Measurements from ENCODE around the gene CMTM6. TPM values are rescaled to one million over a fixed set of nuclear protein-coding genes. Genes with fewer than 3 reads are reported as not detected.
A peak's percentile ranks its signal among the peaks of the same experiment; 100 is the strongest.

The CMTM6 gene
- total and polyA plus RNA-seq, 12 donors = 8.5 to 23.8 (median 11.0) TPM

GRCh38 chr3:32437896-32438295 is 64.8 kb downstream of the CMTM6 start:
- no peak overlapping the region for H3K4me3 ChIP-seq
- H3K36me3 ChIP-seq = peaks cover 0 to 11% (median 0%) of the 10 kb centered on the region in 9 donors
- TF ChIP-seq CTCF (IDR thresholded peaks at IDR 0.05) = no peak
- ATAC-seq (no peak), DNase-seq (no peak)
- peak overlapping the region in 2 of 10 donors; percentile 0 to 27 for H3K27ac ChIP-seq
- H3K9me3 ChIP-seq = no peaks in the 10 kb centered on the region
- intact Hi-C loops (cut with DNase I) = no loop called here
- H3K4me1 ChIP-seq = peaks cover 0 to 30% (median 8%) of the 10 kb centered on the region in 9 donors
- no peaks in the 10 kb centered on the region for H3K27me3 ChIP-seq
- WGBS, 2 donors = 95 to 97% methylated on average over 7 of the region's 7 CpGs

GRCh38 chr3:32436816-32437189 is 65.8 kb downstream of the CMTM6 start:
- Histone ChIP-seq H3K4me1 (peaks cover 0 to 39% (median 8%) of the 10 kb centered on the region in 9 donors), H3K4me3 (no peak overlapping the region), H3K36me3 (peaks cover 0 to 3% (median 0%) of the 10 kb centered on the region in 9 donors), H3K27me3 (no peaks in the 10 kb centered on the region), H3K27ac (no peak overlapping the region), H3K9me3 (no peaks in the 10 kb centered on the region)
- no peak for ATAC-seq
- intact Hi-C loops (cut with DNase I) = no loop called here
- 88 to 89% methylated on average over 4 of the region's 4 CpGs for WGBS, 2 donors
- no peak for TF ChIP-seq CTCF (IDR thresholded peaks at IDR 0.05)
- DNase-seq = no peak

GRCh38 chr3:32435911-32436815 is 66.5 kb downstream of the CMTM6 start:
- no peaks in the 10 kb centered on the region for H3K9me3 ChIP-seq
- H3K27ac ChIP-seq = no peak overlapping the region
- WGBS, 2 donors = 64 to 66% methylated on average over 4 of the region's 4 CpGs
- no peak overlapping the region for H3K4me3 ChIP-seq
- TF ChIP-seq CTCF (IDR thresholded peaks at IDR 0.05) = no peak
- no peaks in the 10 kb centered on the region for H3K27me3 ChIP-seq
- ATAC-seq (no peak), DNase-seq (no peak)
- no peaks in the 10 kb centered on the region for H3K36me3 ChIP-seq
- intact Hi-C loops (cut with DNase I) = no loop called here
- H3K4me1 ChIP-seq = peaks cover 0 to 45% (median 8%) of the 10 kb centered on the region in 9 donors

GRCh38 chr3:32434206-32434605 is 68.4 kb downstream of the CMTM6 start:
- ATAC-seq (no peak), DNase-seq (no peak)
- H3K27ac ChIP-seq = no peak overlapping the region
- H3K4me3 ChIP-seq = no peak overlapping the region
- intact Hi-C loops (cut with DNase I) = no loop called here
- H3K4me1 ChIP-seq = peaks cover 0 to 54% (median 8%) of the 10 kb centered on the region in 9 donors
- WGBS, 2 donors = 97 to 99% methylated on average over 4 of the region's 4 CpGs
- no peaks in the 10 kb centered on the region for H3K9me3 ChIP-seq
- TF ChIP-seq CTCF (IDR thresholded peaks at IDR 0.05) = no peak
- no peaks in the 10 kb centered on the region for H3K27me3 ChIP-seq
- H3K36me3 ChIP-seq = no peaks in the 10 kb centered on the region

Data from heart right ventricle (tissue), 16 donors.